Mesenchymal stem cell (in vitro differentiated cells and primary cell): ENCODE data around the gene TMED10.
"Not testable (repeated sequence)": the region's sequence is repeated elsewhere in the genome, so short reads cannot be mapped to it uniquely, and the experiment has no call there.

ENCODE experiments used
- DNase-seq: peaks from one replicate; pipeline ENCODE4 v3.0.0-alpha.2; 2013
- H2AFZ ChIP-seq: one replicate; pipeline ENCODE4 v1.6.1; 2013; ENCODE audit warnings: low read depth, mild to moderate bottlenecking, control low read depth, inconsistent platforms, low read length, moderate library complexity
- H2AK5ac ChIP-seq: 2 replicates; pipeline ENCODE4 v1.6.1; 2013; ENCODE audit warnings: low read length, moderate library complexity, mild to moderate bottlenecking, inconsistent platforms; ENCODE audit not compliant: severe bottlenecking
- H2BK120ac ChIP-seq: one replicate; pipeline ENCODE4 v1.6.1; 2013; ENCODE audit warnings: low read depth, mild to moderate bottlenecking, inconsistent platforms, low read length, moderate library complexity
- H2BK12ac ChIP-seq, 2 experiments: one replicate each; pipeline ENCODE4 v1.6.1; 2013; ENCODE audit warnings: inconsistent platforms in 2 of 2, low read length in 2 of 2, mild to moderate bottlenecking in 2 of 2, moderate library complexity in 2 of 2, control low read depth in 1 of 2
- H2BK15ac ChIP-seq: one replicate; pipeline ENCODE4 v1.6.1; 2013; ENCODE audit warnings: mild to moderate bottlenecking, low read depth, inconsistent platforms; ENCODE audit not compliant: poor library complexity, severe bottlenecking
- H2BK5ac ChIP-seq: 2 replicates; pipeline ENCODE4 v1.6.1; 2013; ENCODE audit warnings: low read depth, mild to moderate bottlenecking, low read length, control low read depth, inconsistent platforms; ENCODE audit not compliant: poor library complexity, severe bottlenecking
- H3K14ac ChIP-seq, 2 experiments: one replicate each; pipeline ENCODE4 v1.6.1; 2013; ENCODE audit warnings: inconsistent platforms in 2 of 2, low read length in 2 of 2, control low read depth in 1 of 2, mild to moderate bottlenecking in 1 of 2, moderate library complexity in 1 of 2
- H3K18ac ChIP-seq, 2 experiments: one replicate each; pipeline ENCODE4 v1.6.1; 2013; ENCODE audit warnings: inconsistent platforms in 2 of 2, low read length in 2 of 2, control low read depth in 1 of 2, low read depth in 1 of 2, mild to moderate bottlenecking in 1 of 2
- H3K23ac ChIP-seq, 2 experiments: one replicate each; pipeline ENCODE4 v1.6.1; 2013; ENCODE audit warnings: inconsistent platforms in 2 of 2, low read length in 2 of 2, mild to moderate bottlenecking in 2 of 2, moderate library complexity in 2 of 2, control low read depth in 1 of 2
- H3K27ac ChIP-seq: 2 replicates; pipeline ENCODE4 v1.5.1; 2013; ENCODE audit warnings: mild to moderate bottlenecking, moderate library complexity, low read length, control low read depth, inconsistent platforms; ENCODE audit not compliant: poor library complexity, severe bottlenecking
- H3K27me3 ChIP-seq, 2 experiments: 2 replicates each; pipeline versions ENCODE4 v1.6.1 to v1.7.0; 2013; ENCODE audit warnings: low read length in 2 of 2, mild to moderate bottlenecking in 2 of 2, moderate library complexity in 2 of 2, control low read depth in 1 of 2, inconsistent platforms in 1 of 2; ENCODE audit not compliant: control insufficient read depth in 1 of 2, insufficient read depth in 1 of 2
- H3K36me3 ChIP-seq, 2 experiments: 2 replicates each; pipeline versions ENCODE4 v1.6.1 to v1.7.0; 2013; ENCODE audit warnings: low read length in 2 of 2, control low read depth in 1 of 2, inconsistent platforms in 1 of 2, low read depth in 1 of 2, mild to moderate bottlenecking in 1 of 2; ENCODE audit not compliant: insufficient read depth in 2 of 2, control insufficient read depth in 1 of 2
- H3K4ac ChIP-seq, 2 experiments: one replicate each; pipeline ENCODE4 v1.6.1; 2013; ENCODE audit warnings: inconsistent platforms in 2 of 2, low read length in 2 of 2, mild to moderate bottlenecking in 2 of 2, moderate library complexity in 2 of 2, control low read depth in 1 of 2, low read depth in 1 of 2
- H3K4me1 ChIP-seq: 2 replicates; pipeline ENCODE4 v1.6.1; 2013; ENCODE audit warnings: low read depth, low read length, control low read depth; ENCODE audit not compliant: control insufficient read depth, insufficient read depth
- H3K4me2 ChIP-seq: 2 replicates; pipeline ENCODE4 v1.6.1; 2013; ENCODE audit warnings: low read length, mild to moderate bottlenecking, inconsistent platforms; ENCODE audit not compliant: poor library complexity, severe bottlenecking
- H3K4me3 ChIP-seq, 2 experiments: 2 replicates each; pipeline versions ENCODE4 v1.5.1 to v1.7.0; 2013; ENCODE audit warnings: low read length in 2 of 2, mild to moderate bottlenecking in 2 of 2, control low read depth in 1 of 2, low read depth in 1 of 2; ENCODE audit not compliant: insufficient read depth in 1 of 2
- H3K79me1 ChIP-seq: replicated peaks from 2 replicates; pipeline ENCODE4 v1.6.1; 2013; ENCODE audit warnings: mild to moderate bottlenecking, control low read depth, low read length, inconsistent platforms; ENCODE audit not compliant: poor library complexity, severe bottlenecking
- H3K9ac ChIP-seq: 2 replicates; pipeline ENCODE4 v1.7.0; 2013; ENCODE audit warnings: mild to moderate bottlenecking, low read length, moderate library complexity
- H3K9me3 ChIP-seq: 2 replicates; pipeline ENCODE4 v1.7.0; 2013; ENCODE audit warnings: mild to moderate bottlenecking, low read length; ENCODE audit not compliant: control insufficient read depth
- H4K8ac ChIP-seq: one replicate; pipeline ENCODE4 v1.6.1; 2013; ENCODE audit warnings: inconsistent platforms, mild to moderate bottlenecking, low read length, moderate library complexity
- H4K91ac ChIP-seq: one replicate; pipeline ENCODE4 v1.6.1; 2013; ENCODE audit warnings: mild to moderate bottlenecking, low read length, inconsistent platforms
- WGBS: methylation state at CpG from one replicate; pipeline ENCODE4 v1.1.7; 2013; ENCODE audit warnings: mixed read lengths; 5-methylcytosine and 5-hydroxymethylcytosine counted together

The TMED10 gene

GRCh38 chr14:75182163-75182562, 5.8 kb upstream of the TMED10 start:
- H3K4ac ChIP-seq, H3K18ac ChIP-seq, H4K91ac ChIP-seq, H3K36me3 ChIP-seq, H2AFZ ChIP-seq, H3K4me2 ChIP-seq, H3K23ac ChIP-seq, H2BK5ac ChIP-seq, H4K8ac ChIP-seq, H3K14ac ChIP-seq, H3K9me3 ChIP-seq, H2AK5ac ChIP-seq, H3K9ac ChIP-seq, DNase-seq, H2BK12ac ChIP-seq, H3K27me3 ChIP-seq, H2BK120ac ChIP-seq, H3K4me1 ChIP-seq, H3K27ac ChIP-seq, H3K4me3 ChIP-seq, H3K79me1 ChIP-seq: not testable (repeated sequence)
- WGBS, result 83% methylated on average over 11 of the region's 11 CpGs
- H2BK15ac ChIP-seq, result peak overlapping the region; percentile 28

GRCh38 chr14:75181293-75182062, 5.1 kb upstream of the TMED10 start:
- H2BK12ac ChIP-seq, result peak overlapping the region in 1 of 2 experiments; percentile 63
- H3K36me3 ChIP-seq, result no peaks in the 10 kb centered on the region
- no peaks in the 10 kb centered on the region for H3K79me1 ChIP-seq
- H2AFZ ChIP-seq, result no peak overlapping the region
- H3K23ac ChIP-seq, result no peak overlapping the region
- H3K27ac ChIP-seq, result no peak overlapping the region
- H2BK120ac ChIP-seq, result no peak overlapping the region
- H2BK15ac ChIP-seq, result no peak overlapping the region
- no peak overlapping the region for H3K9ac ChIP-seq
- no peaks in the 10 kb centered on the region for H3K27me3 ChIP-seq
- H3K4me3 ChIP-seq, result no peak overlapping the region
- H3K18ac ChIP-seq, result no peak overlapping the region
- DNase-seq, result no peak
- H3K4me1 ChIP-seq, result peaks cover 1% of the 10 kb centered on the region
- WGBS, result 100% methylated on average over 1 of the region's 1 CpG
- H3K4me2 ChIP-seq, result no peak overlapping the region
- H3K14ac ChIP-seq, result no peak overlapping the region
- no peak overlapping the region for H3K4ac ChIP-seq
- H2BK5ac ChIP-seq, result no peak overlapping the region
- no peak overlapping the region for H2AK5ac ChIP-seq
- H3K9me3 ChIP-seq, result no peaks in the 10 kb centered on the region
- no peak overlapping the region for H4K8ac ChIP-seq
- no peak overlapping the region for H4K91ac ChIP-seq

- Histone ChIP-seq H3K4ac (peak overlapping the region; percentile 88 to 99), H3K4me1 (peaks cover 3% of the 10 kb centered on the region), H3K27ac (no peak overlapping the region), H3K14ac (peak overlapping the region in 1 of 2 experiments; percentile 100), H3K23ac (peak overlapping the region in 1 of 2 experiments; percentile 98), H3K27me3 (no peaks in the 10 kb centered on the region), H2BK15ac (peak overlapping the region; percentile 60), H3K18ac (peak overlapping the region; percentile 63 to 100), H2BK5ac (peak overlapping the region; percentile 33), H3K9me3 (no peaks in the 10 kb centered on the region), H4K8ac (peak overlapping the region; percentile 85), H3K4me3 (peak overlapping the region; percentile 80 to 98), H3K79me1 (no peaks in the 10 kb centered on the region), H4K91ac (peak overlapping the region; percentile 79), H2AFZ (peak overlapping the region; percentile 66), H3K4me2 (peak overlapping the region; percentile 83), H2AK5ac (no peak overlapping the region), H2BK120ac (peak overlapping the region; percentile 11), H2BK12ac (peak overlapping the region in 1 of 2 experiments; percentile 94), H3K36me3 (peaks cover 4 to 6% of the 10 kb centered on the region in 2 experiments), H3K9ac (peak overlapping the region; percentile 100)
- WGBS, result 7% methylated on average over 9 of the region's 10 CpGs
- no peak for DNase-seq
These were observed 703 bp downstream of the TMED10 start for GRCh38 chr14:75175677-75176141.

GRCh38 chr14:75174066-75174465, 2.3 kb downstream of the TMED10 start:
- Histone ChIP-seq H3K27me3 (no peaks in the 10 kb centered on the region), H2AK5ac (no peak overlapping the region), H3K9me3 (no peaks in the 10 kb centered on the region), H4K91ac (no peak overlapping the region), H3K23ac (no peak overlapping the region), H2BK15ac (no peak overlapping the region), H3K18ac (no peak overlapping the region), H4K8ac (no peak overlapping the region), H3K79me1 (peaks cover 3% of the 10 kb centered on the region), H3K9ac (peak overlapping the region; percentile 11), H3K4ac (no peak overlapping the region), H3K14ac (no peak overlapping the region), H2BK12ac (no peak overlapping the region), H2BK5ac (no peak overlapping the region), H2AFZ (no peak overlapping the region), H3K27ac (no peak overlapping the region), H3K4me3 (peak overlapping the region in 1 of 2 experiments; percentile 98), H2BK120ac (no peak overlapping the region), H3K4me2 (no peak overlapping the region), H3K4me1 (peaks cover 3% of the 10 kb centered on the region), H3K36me3 (peaks cover 4 to 6% of the 10 kb centered on the region in 2 experiments)
- no peak for DNase-seq
- WGBS, result 93% methylated on average over 2 of the region's 2 CpGs
